ENCODE results near the gene PRDM16. TPM values are rescaled to one million over a fixed set of nuclear protein-coding genes. Genes with fewer than 3 reads are reported as not detected.
A peak's percentile ranks its signal among the peaks of the same experiment; 100 is the strongest.

PRDM16 gene
- total and polyA plus RNA-seq, 2 of the 8 experiments (the other 6 are each of a cell fraction or from before 2014, with no cell fraction given), result 0.39 to 0.43 TPM

- no peaks in the 10 kb centered on the region for H3K23me2 ChIP-seq (ENCODE audit: low read depth, low read length)
- H4K20me1 ChIP-seq (replicated peaks in 1 of 2; ENCODE audit: control insufficient read depth in 1 of 2, insufficient read depth in 2 of 2, low read length in 2 of 2), result peaks cover 0 to 2% of the 10 kb centered on the region in 2 experiments
- H2AK5ac ChIP-seq (ENCODE audit: low read depth, low read length), result no peak overlapping the region
- no peak for DNase-seq (ENCODE audit: low read depth in 1 of 2, low spot score in 2 of 2)
- H3K9me3 ChIP-seq (ENCODE audit: insufficient read depth in 2 of 2, low read depth in 1 of 2, low read length in 1 of 2), result no peaks in the 10 kb centered on the region
- no peak overlapping the region for H3K18ac ChIP-seq (ENCODE audit: extremely low read depth, low read length)
- H3K4me3 ChIP-seq (ENCODE audit: extremely low read depth in 1 of 4, insufficient read depth in 2 of 4, low read depth in 3 of 4, low read length in 4 of 4), result no peak overlapping the region
- CTCF ChIA-PET (ENCODE audit: partially characterized antibody), result interaction anchor here (0.7 to 1.5 kb wide), 4 partner anchors 37 to 1013 kb away, joined by 3 read pairs; no protein-coding TSS in a partner anchor
- no peak overlapping the region; the same call in none of the 2 replicates for H4K8ac ChIP-seq (ENCODE audit: extremely low read depth, insufficient read depth, low read length)
- POLR2A ChIA-PET (ENCODE audit: partially characterized antibody), result no interaction called here
- no peak overlapping the region for H2AFZ ChIP-seq (ENCODE audit: low read length)
- H2BK20ac ChIP-seq (ENCODE audit: low read length), result no peak overlapping the region
- no peak overlapping the region for H3K27ac ChIP-seq (ENCODE audit: low read depth, low read length)
- no peak overlapping the region for H4K5ac ChIP-seq (ENCODE audit: insufficient read length, low read depth, low read length)
- H3K27me3 ChIP-seq (replicated peaks in 1 of 4; ENCODE audit: control insufficient read depth in 3 of 4, extremely low read depth in 1 of 4, insufficient read depth in 3 of 4, low read length in 3 of 4), result peaks cover 0 to 3% (median 2%) of the 10 kb centered on the region in 4 experiments; a peak in 2 of 7 replicates
- no peak for FAIRE-seq
- H3K23ac ChIP-seq (ENCODE audit: insufficient read length), result no peak overlapping the region
- no peak overlapping the region for H4K91ac ChIP-seq (replicated peaks; ENCODE audit: insufficient read length, low read length)
- 85% methylated on average over 24 of the region's 31 CpGs; no CpG with 5 or more reads in 1 of the 2 experiments for WGBS, 2 experiments (ENCODE audit: extremely low coverage in 1 of 2, insufficient coverage in 1 of 2, insufficient read length in 1 of 2, insufficient replicate concordance in 2 of 2, low coverage in 1 of 2, low lambda C conversion rate in 2 of 2, missing lambda C conversion rate in 1 of 2)
- H3K4me2 ChIP-seq (ENCODE audit: insufficient read depth in 1 of 2, low read depth in 2 of 2, low read length in 2 of 2), result no peak overlapping the region
- H3K4me1 ChIP-seq (replicated peaks in 1 of 4; ENCODE audit: control insufficient read depth in 3 of 4, insufficient read depth in 4 of 4, low read length in 3 of 4), result peaks cover 0 to 5% (median 0%) of the 10 kb centered on the region in 4 experiments; a peak in 2 of 7 replicates
- no peak overlapping the region for H2BK120ac ChIP-seq (replicated peaks; ENCODE audit: low read depth, low read length)
- H3K79me2 ChIP-seq (ENCODE audit: control insufficient read depth in 1 of 2, insufficient read depth in 2 of 2, low read length in 2 of 2), result no peaks in the 10 kb centered on the region
- no peak overlapping the region for H2BK5ac ChIP-seq (ENCODE audit: low read depth, low read length)
- peak overlapping the region; percentile 23 for H3K4ac ChIP-seq (replicated peaks; ENCODE audit: insufficient read length, low read depth, low read length)
- H3K14ac ChIP-seq (ENCODE audit: insufficient read length), result no peak overlapping the region
- H2BK15ac ChIP-seq (ENCODE audit: low read length), result no peak overlapping the region
- H3K36me3 ChIP-seq (ENCODE audit: control insufficient read depth in 2 of 4, insufficient read depth in 4 of 4, low read length in 3 of 4), result no peaks in the 10 kb centered on the region
- no peak overlapping the region for H2BK12ac ChIP-seq (ENCODE audit: low read depth, low read length)
- no peak overlapping the region for H3K9ac ChIP-seq (replicated peaks in 1 of 4; ENCODE audit: extremely low read depth in 1 of 4, low read depth in 3 of 4, low read length in 3 of 4)
- no peaks in the 10 kb centered on the region for H3K79me1 ChIP-seq (ENCODE audit: low read depth, low read length)
- no peak overlapping the region for H3K56ac ChIP-seq (replicated peaks; ENCODE audit: insufficient read length, low read depth, low read length)
- TF ChIP-seq RFX5 (IDR thresholded peaks at IDR 0.05; ENCODE audit: borderline replicate concordance, low read depth, low read length), result no peak
- no peak for TF ChIP-seq TCF12 (IDR thresholded peaks at IDR 0.05; ENCODE audit: low read depth, low read length)
- no peak for TF ChIP-seq YY1 (IDR thresholded peaks at IDR 0.05; ENCODE audit: low read depth, low read length)
- no peak for TF ChIP-seq RBBP5 (IDR thresholded peaks at IDR 0.05; ENCODE audit: borderline replicate concordance, low read depth, low read length)
- TF ChIP-seq, protein P1, sequence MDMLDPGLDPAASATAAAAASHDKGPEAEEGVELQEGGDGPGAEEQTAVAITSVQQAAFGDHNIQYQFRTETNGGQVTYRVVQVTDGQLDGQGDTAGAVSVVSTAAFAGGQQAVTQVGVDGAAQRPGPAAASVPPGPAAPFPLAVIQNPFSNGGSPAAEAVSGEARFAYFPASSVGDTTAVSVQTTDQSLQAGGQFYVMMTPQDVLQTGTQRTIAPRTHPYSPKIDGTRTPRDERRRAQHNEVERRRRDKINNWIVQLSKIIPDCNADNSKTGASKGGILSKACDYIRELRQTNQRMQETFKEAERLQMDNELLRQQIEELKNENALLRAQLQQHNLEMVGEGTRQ (IDR thresholded peaks at IDR 0.05; ENCODE audit: low read length), result no peak
- no peak for TF ChIP-seq POLR2AphosphoS5 (IDR thresholded peaks at IDR 0.05; ENCODE audit: low read depth, low read length)
- TF ChIP-seq POU5F1 (IDR thresholded peaks at IDR 0.05; ENCODE audit: low read depth, low read length), result no peak
- no peak for TF ChIP-seq JUND (IDR thresholded peaks at IDR 0.05; ENCODE audit: low read length)
- no peak for TF ChIP-seq SIN3A (conservative IDR thresholded peaks at IDR 0.05 in 1 of 2, IDR thresholded peaks at IDR 0.05 in 1 of 2; ENCODE audit: low read depth in 1 of 2, low read length in 2 of 2)
- TF ChIP-seq SIX5 (IDR thresholded peaks at IDR 0.05; ENCODE audit: low read depth, low read length), result no peak
- TF ChIP-seq SUZ12 (IDR thresholded peaks at IDR 0.05; ENCODE audit: low read length), result no peak
- TF ChIP-seq NRF1 (IDR thresholded peaks at IDR 0.05; ENCODE audit: low read depth, low read length), result no peak
These were observed 172.8 kb downstream of the PRDM16 start for GRCh38 chr1:3241673-3242407.

Data from H1 (cell line).